COLO829 (cell line): Measurements from ENCODE around the gene ZBTB9.
"Not testable (repeated sequence)": the region's sequence is repeated elsewhere in the genome, so short reads cannot be mapped to it uniquely, and the experiment has no call there.

ENCODE experiments used
- DNase-seq: peaks from one replicate; pipeline ENCODE4 v3.0.0; 2012; ENCODE audit warnings: low spot score

Gene ZBTB9

DNA sequence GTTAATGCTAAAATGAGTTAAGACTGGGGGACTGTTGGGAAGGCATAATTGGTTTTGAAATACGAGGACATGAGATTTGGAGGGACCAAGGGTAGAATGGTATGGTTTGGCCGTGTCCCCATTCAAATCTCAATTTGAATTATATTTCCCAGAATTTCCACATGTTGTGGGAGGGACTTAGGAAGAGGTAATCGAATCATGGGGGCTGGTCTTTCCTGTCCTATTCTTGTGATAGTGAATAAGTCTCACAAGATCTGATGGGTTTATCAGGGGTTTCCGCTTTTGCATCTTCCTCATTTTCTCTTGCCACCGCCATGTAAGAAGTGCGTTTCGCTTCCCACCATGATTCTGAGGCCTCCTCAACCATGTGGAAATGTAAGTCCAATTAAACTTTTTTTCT, 12.7 kb downstream of the ZBTB9 start:
- no peak for DNase-seq

DNA sequence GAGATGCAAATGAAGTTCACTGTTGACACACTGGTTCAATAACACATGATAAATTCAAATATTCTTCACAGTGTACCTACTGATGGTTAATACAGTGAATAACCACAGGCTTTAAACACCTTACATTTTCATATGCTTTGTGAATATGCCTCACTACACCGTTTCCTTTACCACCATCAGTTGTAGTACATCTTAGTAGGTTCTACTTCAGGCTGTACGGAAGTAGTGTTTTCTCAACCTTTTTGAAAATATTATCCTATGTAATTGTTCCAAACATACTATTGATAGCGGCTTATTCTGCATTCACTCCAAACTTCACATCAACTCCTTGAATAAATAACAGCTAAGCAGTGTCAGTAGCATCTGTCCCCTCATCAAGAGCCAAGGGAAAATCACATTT, 15.3 kb downstream of the ZBTB9 start:
- DNase-seq = no peak

- no peak for DNase-seq
Observed at GRCh38 chr6:33477864-33478263, 23.5 kb downstream of the ZBTB9 start.

- no peak for DNase-seq
Observed at GRCh38 chr6:33481192-33481591, 26.8 kb downstream of the ZBTB9 start.

GRCh38 chr6:33482620-33483019, 28.2 kb downstream of the ZBTB9 start:
- not testable (repeated sequence) for DNase-seq

- DNase-seq = no peak
Observed at GRCh38 chr6:33483678-33484077, 29.3 kb downstream of the ZBTB9 start.

DNA sequence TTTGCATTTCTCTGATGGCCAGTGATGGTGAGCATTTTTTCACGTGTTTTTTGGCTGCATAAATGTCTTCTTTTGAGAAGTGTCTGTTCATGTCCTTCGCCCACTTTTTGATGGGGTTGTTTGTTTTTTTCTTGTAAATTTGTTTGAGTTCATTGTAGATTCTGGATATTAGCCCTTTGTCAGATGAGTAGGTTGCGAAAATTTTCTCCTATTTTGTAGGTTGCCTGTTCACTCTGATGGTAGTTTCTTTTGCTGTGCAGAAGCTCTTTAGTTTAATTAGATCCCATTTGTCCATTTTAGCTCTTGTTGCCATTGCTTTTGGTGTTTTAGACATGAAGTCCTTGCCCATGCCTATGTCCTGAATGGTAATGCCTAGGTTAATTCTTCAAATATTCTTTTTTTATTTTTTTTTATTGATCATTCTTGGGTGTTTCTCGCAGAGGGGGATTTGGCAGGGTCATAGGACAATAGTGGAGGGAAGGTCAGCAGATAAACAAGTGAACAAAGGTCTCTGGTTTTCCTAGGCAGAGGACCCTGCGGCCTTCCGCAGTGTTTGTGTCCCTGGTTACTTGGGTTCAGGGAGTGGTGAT, 30.4 kb downstream of the ZBTB9 start:
- DNase-seq = not testable (repeated sequence)

DNA sequence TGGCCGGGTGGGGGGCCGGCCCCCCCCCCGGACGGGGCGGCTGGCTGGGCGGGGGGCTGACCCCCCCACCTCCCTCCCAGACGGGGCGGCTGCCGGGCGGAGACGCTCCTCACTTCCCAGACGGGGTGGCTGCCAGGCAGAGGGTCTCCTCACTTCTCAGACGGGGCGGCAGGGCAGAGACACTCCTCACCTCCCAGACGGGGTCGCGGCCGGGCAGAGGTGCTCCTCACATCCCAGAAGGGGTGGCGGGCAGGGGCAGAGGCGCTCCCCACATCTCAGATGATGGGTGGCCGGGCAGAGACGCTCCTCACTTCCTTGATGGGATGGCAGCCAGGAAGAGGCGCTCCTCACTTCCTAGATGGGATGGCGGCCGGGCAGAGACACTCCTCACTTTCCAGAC, 31.3 kb downstream of the ZBTB9 start:
- not testable (repeated sequence) for DNase-seq

- DNase-seq = peak; percentile 21
Observed at GRCh38 chr6:33488339-33488738, 34.0 kb downstream of the ZBTB9 start.

GRCh38 chr6:33490198-33490597, 35.8 kb downstream of the ZBTB9 start:
- no peak for DNase-seq

- DNase-seq = no peak
Observed at GRCh38 chr6:33490621-33491020, 36.2 kb downstream of the ZBTB9 start.

DNA sequence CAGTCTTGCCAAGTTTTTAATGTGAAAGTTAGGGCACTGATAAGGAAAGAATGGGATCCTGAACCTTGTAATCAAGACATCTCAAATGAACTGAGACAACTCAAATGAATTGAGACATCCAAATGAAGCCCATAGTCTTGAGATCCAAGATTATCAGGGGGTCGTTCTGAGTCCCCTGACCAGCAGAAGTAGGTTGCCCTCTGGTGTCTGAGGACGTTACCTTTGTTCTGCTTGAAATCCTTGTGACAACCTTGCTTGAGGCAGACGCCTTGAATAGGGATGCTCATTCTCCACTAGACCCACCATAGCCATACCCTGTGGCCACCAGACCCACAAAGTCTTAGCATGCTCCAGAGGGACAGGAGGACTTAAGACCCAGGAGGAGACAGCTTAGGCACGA, 37.7 kb downstream of the ZBTB9 start:
- no peak for DNase-seq

DNA sequence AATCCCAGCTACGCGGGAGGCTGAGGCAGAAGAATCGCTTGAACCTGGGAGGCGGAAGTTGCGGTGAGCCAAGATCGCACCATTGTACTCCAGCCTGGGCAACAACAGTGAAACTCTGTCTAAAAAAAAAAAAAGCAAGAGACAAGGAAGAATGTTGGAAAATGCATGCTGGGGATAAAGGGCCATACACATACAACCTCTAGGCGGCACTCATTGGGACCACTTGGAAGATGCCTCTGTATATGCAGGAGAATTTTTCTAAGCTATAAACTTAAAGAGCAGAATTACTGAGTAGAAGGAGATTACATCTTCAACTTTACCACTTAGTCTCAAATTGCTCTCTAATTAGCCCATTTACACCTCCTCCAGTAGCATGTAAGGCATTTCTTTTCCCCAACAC, 42.8 kb downstream of the ZBTB9 start:
- no peak for DNase-seq

- DNase-seq = no peak
Observed at GRCh38 chr6:33502486-33502885, 48.1 kb downstream of the ZBTB9 start.

- DNase-seq = no peak
Observed at GRCh38 chr6:33504486-33504885, 50.1 kb downstream of the ZBTB9 start.

DNA sequence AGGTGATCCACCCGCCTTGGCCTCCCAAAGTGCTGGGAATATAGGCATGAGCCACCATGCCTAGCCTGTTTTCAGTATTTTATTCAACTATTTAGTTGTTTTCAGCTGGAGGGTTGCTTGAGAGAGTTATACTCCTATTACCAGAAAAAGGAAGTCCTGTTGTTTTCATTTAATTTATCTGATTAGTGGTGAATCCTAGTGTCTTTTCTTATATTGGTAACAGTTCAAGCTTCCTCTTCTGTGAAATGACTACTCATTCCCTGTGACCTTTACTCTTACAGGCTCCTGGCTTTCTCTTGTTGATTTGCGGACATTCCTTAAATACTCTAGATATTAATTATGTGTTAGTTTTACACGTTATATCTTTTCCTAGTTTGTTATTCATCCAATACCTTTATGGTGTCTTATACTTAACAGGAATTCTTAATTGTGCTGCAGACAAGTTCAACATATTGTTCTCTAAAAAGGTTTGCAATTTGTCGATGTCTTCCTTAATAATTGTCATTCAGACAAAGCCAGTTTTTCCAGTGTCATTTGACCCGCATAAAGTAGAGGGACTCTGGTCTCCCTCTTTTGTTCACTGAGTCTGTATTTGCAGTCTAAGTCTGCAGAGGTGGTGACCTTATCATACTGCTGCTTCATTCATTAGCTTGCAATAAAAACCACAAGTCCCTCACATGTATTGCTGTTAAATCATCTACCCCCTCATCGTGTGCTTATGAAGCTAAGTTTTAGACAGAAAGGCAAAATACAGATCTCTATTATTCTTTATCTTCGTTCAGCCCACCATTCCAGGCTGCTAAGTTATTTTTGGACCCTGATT, 51.4 kb downstream of the ZBTB9 start:
- no peak for DNase-seq
